ENCODE data around the gene MYBBP1A. TPM values are rescaled to one million over a fixed set of nuclear protein-coding genes. Genes with fewer than 3 reads are reported as not detected.

Gene MYBBP1A
- total and polyA plus RNA-seq, 10 donors: 24.7 to 71.2 (median 51.5) TPM

GRCh38 chr17:4500191-4500571 is 55.0 kb downstream of the MYBBP1A start:
- intact Hi-C loops (cut with DNase I; ENCODE audit: low total_unique reads): no loop called here
- H3K4me1 ChIP-seq: peaks cover 37 to 83% (median 62%) of the 10 kb centered on the region in 6 donors
- H3K27me3 ChIP-seq (replicated peaks in 1 of 7): peaks cover 0 to 72% (median 21%) of the 10 kb centered on the region in 7 donors
- peak overlapping the region; percentile 45 to 80 (median 62) for H3K4me3 ChIP-seq
- 5 to 9% (median 6%) methylated on average over 6 to 7 of the region's 7 CpGs for WGBS, 5 donors
- H3K27ac ChIP-seq: peak overlapping the region in 7 of 8 donors; percentile 12 to 81 (median 74)
- TF ChIP-seq POLR2A (IDR thresholded peaks at IDR 0.05) (no peak), CTCF (IDR thresholded peaks at IDR 0.05 in 8 of 11, conservative IDR thresholded peaks at IDR 0.05 in 3 of 11) (peak in 2 of 11 experiments; percentile 6 to 15)
- no peaks in the 10 kb centered on the region for H3K9me3 ChIP-seq
- no peaks in the 10 kb centered on the region for H3K36me3 ChIP-seq
- no peak for DNase-seq

- H3K36me3 ChIP-seq: no peaks in the 10 kb centered on the region
- TF ChIP-seq POLR2AphosphoS5 (IDR thresholded peaks at IDR 0.05) (peak; percentile 7 to 83 (median 75)), CTCF (IDR thresholded peaks at IDR 0.05 in 8 of 11, conservative IDR thresholded peaks at IDR 0.05 in 3 of 11) (peak in 1 of 11 experiments; percentile 12), POLR2A (IDR thresholded peaks at IDR 0.05) (no peak)
- H3K4me3 ChIP-seq: peak overlapping the region; percentile 45 to 80 (median 62)
- WGBS, 5 donors: 0 to 2% (median 1%) methylated on average over 36 to 53 of the region's 53 CpGs
- intact Hi-C loops (cut with DNase I; ENCODE audit: low total_unique reads): no loop called here
- H3K27ac ChIP-seq: peak overlapping the region; percentile 23 to 81 (median 70)
- no peaks in the 10 kb centered on the region for H3K9me3 ChIP-seq
- peaks cover 0 to 67% (median 21%) of the 10 kb centered on the region in 7 donors for H3K27me3 ChIP-seq (replicated peaks in 1 of 7)
- DNase-seq: peak; percentile 85
- peaks cover 33 to 77% (median 56%) of the 10 kb centered on the region in 6 donors for H3K4me1 ChIP-seq
These were observed 55.6 kb downstream of the MYBBP1A start for GRCh38 chr17:4499431-4500190.

GRCh38 chr17:4498461-4499397 is 56.5 kb downstream of the MYBBP1A start, which contains the start of gene SPNS2:
Gene SPNS2 (plus strand): TSS chr17:4498881. CDS start chr17:4499048, 167 bp downstream.
- WGBS, 5 donors: 1 to 3% (median 2%) methylated on average over 20 to 117 of the region's 117 CpGs
- no peak for TF ChIP-seq CTCF (IDR thresholded peaks at IDR 0.05 in 8 of 11, conservative IDR thresholded peaks at IDR 0.05 in 3 of 11)
- TF ChIP-seq POLR2AphosphoS5 (IDR thresholded peaks at IDR 0.05): peak in 2 of 3 donors; percentile 74 to 79
- TF ChIP-seq POLR2A (IDR thresholded peaks at IDR 0.05): peak in 1 of 3 donors; percentile 21
- Histone ChIP-seq H3K4me1 (peaks cover 26 to 68% (median 49%) of the 10 kb centered on the region in 6 donors), H3K9me3 (no peaks in the 10 kb centered on the region), H3K36me3 (no peaks in the 10 kb centered on the region), H3K27ac (peak within 1 kb of the TSS; percentile 23 to 81 (median 70)), H3K4me3 (peak within 1 kb of the TSS; percentile 45 to 80 (median 62)), H3K27me3 (replicated peaks in 1 of 7) (peaks cover 0 to 58% (median 21%) of the 10 kb centered on the region in 7 donors)
- intact Hi-C loops (cut with DNase I; ENCODE audit: low total_unique reads): no loop called here
- DNase-seq: peak; percentile 91
